Esophagus muscularis mucosa (tissue), 4 donors: ENCODE measurements around the gene LRRC7. TPM values are rescaled to one million over a fixed set of nuclear protein-coding genes. Genes with fewer than 3 reads are reported as not detected.
A peak's percentile ranks its signal among the peaks of the same experiment; 100 is the strongest.

ENCODE experiments used
- DNase-seq: peaks from one replicate; pipeline ENCODE4 v3.0.0-alpha.2; 2017; ENCODE audit errors: extremely low spot score
- H3K27ac ChIP-seq, 4 donors: fragments of 200-600 bp; sonication (generic); replicated peaks in 1 of 4; 1 replicate in 3 of 4; 2 replicates in 1 of 4; pipeline ENCODE4 v1.5.1; 2016 to 2019; ENCODE audit warnings: mild to moderate bottlenecking in 1 of 4
- H3K27me3 ChIP-seq, 4 donors: fragments of 200-600 bp; sonication (generic); one replicate each; pipeline versions ENCODE4 v1.5.1 to v1.6.0; 2016 to 2019
- H3K36me3 ChIP-seq, 4 donors: fragments of 200-600 bp; sonication (generic); one replicate each; pipeline ENCODE4 v1.5.1; 2016 to 2019
- H3K4me1 ChIP-seq, 4 donors: fragments of 200-600 bp; sonication (generic); one replicate each; pipeline ENCODE4 v1.5.1; 2016 to 2019
- H3K4me3 ChIP-seq, 4 donors: fragments of 200-600 bp; sonication (generic); 1 replicate in 2 of 4; 2 replicates in 2 of 4; pipeline ENCODE4 v1.5.1; 2016 to 2019; ENCODE audit warnings: mild to moderate bottlenecking in 4 of 4, moderate library complexity in 1 of 4
- H3K9me3 ChIP-seq, 4 donors: fragments of 200-600 bp; sonication (generic); 1 replicate in 3 of 4; 2 replicates in 1 of 4; pipeline ENCODE4 v1.5.1; 2016 to 2019
- CTCF ChIP-seq, 3 experiments: fragments of 200-600 bp in 2 of 3; fragments of 450-650 bp in 1 of 3; sonication (generic) in 2 of 3; IDR thresholded peaks; one replicate each; pipeline ENCODE4 v1.5.1; 2017 to 2019; ENCODE audit warnings: antibody characterized with exemption in 3 of 3, mild to moderate bottlenecking in 2 of 3, moderate library complexity in 1 of 3
- EP300 ChIP-seq: sonication (generic); formaldehyde crosslinking; IDR thresholded peaks from one replicate; pipeline ENCODE4 v1.6.1; 2017; ENCODE audit warnings: antibody characterized with exemption
- POLR2A ChIP-seq: fragments of 450-650 bp; IDR thresholded peaks from one replicate; pipeline ENCODE4 v1.6.1; 2017; ENCODE audit warnings: antibody characterized with exemption, moderate library complexity, mild to moderate bottlenecking, low read depth
- POLR2AphosphoS5 ChIP-seq, 2 donors: sonication (generic); formaldehyde crosslinking; IDR thresholded peaks; one replicate each; pipeline ENCODE4 v1.6.1; 2017; ENCODE audit warnings: antibody characterized with exemption in 2 of 2
- WGBS: methylation state at CpG from one replicate; pipeline ENCODE4 v1.1.5; 2018; 5-methylcytosine and 5-hydroxymethylcytosine counted together
- intact Hi-C: fragments of 100-400 bp; cut with DNase I; formaldehyde crosslinking; loops from one replicate; pipeline ENCODE4 v1.15.1; 2023
- total RNA-seq, 4 donors: library from RNA; depleted of rRNA; stranded (reverse); fragments of >200 nt; gene quantifications; one replicate each; pipeline versions ENCODE4 v1.1.0 to v1.2.1, GENCODE V29; 2016

LRRC7 gene
- total RNA-seq, 4 donors from 2014 or later: 0.26 to 2.5 (median 0.42) TPM

DNA sequence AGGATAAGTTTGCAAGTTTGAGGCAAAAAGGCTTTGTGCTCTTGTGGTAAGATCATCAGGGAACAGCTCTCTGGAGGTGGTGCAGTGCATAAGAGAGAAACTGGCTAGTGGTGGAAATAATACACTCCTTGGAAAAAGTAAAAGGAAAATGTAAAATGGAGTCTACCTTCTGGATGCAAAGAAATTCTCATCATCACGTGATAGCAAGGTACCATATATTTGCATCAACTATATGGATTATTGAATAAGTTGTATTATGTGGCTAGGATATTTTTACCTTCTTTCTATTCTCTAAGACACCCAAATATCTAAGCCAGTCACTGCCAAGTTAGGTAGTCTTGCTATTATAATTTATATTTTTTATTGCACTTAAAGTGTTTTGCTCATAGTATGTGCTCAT lies 14.0 kb upstream of the LRRC7 start:
- 75% methylated on average over 1 of the region's 1 CpG for WGBS
- H3K36me3 ChIP-seq: no peaks in the 10 kb centered on the region
- no peak for DNase-seq
- no peak overlapping the region for H3K4me3 ChIP-seq
- TF ChIP-seq POLR2A: no peak
- TF ChIP-seq CTCF (IDR thresholded peaks at IDR 0.05): no peak
- TF ChIP-seq EP300: no peak
- no peak for TF ChIP-seq POLR2AphosphoS5 (IDR thresholded peaks at IDR 0.05)
- H3K9me3 ChIP-seq: no peaks in the 10 kb centered on the region
- H3K27ac ChIP-seq: no peak overlapping the region
- intact Hi-C loops: no loop called here
- no peaks in the 10 kb centered on the region for H3K27me3 ChIP-seq
- H3K4me1 ChIP-seq: no peaks in the 10 kb centered on the region

- peaks cover 0 to 37% (median 7%) of the 10 kb centered on the region in 4 donors for H3K27me3 ChIP-seq
- no peaks in the 10 kb centered on the region for H3K9me3 ChIP-seq
- no peak for DNase-seq
- H3K4me1 ChIP-seq: peaks cover 11 to 41% (median 37%) of the 10 kb centered on the region in 4 donors
- peak overlapping the region; percentile 57 to 61 (median 60) for H3K4me3 ChIP-seq
- no peaks in the 10 kb centered on the region for H3K36me3 ChIP-seq
- TF ChIP-seq POLR2A: no peak
- no peak for TF ChIP-seq POLR2AphosphoS5 (IDR thresholded peaks at IDR 0.05)
- TF ChIP-seq EP300: no peak
- intact Hi-C loops: no loop called here
- WGBS: 1% methylated on average over 45 of the region's 47 CpGs
- H3K27ac ChIP-seq: peak overlapping the region in 1 of 4 donors; percentile 34
Measured at GRCh38 chr1:69568421-69569174, 876 bp downstream of the LRRC7 start.

GRCh38 chr1:69569175-69569541 lies 1.4 kb downstream of the LRRC7 start:
- Histone ChIP-seq H3K4me1 (peaks cover 11 to 41% (median 37%) of the 10 kb centered on the region in 4 donors), H3K36me3 (no peaks in the 10 kb centered on the region), H3K27ac (no peak overlapping the region), H3K27me3 (peaks cover 0 to 37% (median 7%) of the 10 kb centered on the region in 4 donors), H3K9me3 (no peaks in the 10 kb centered on the region), H3K4me3 (peak overlapping the region; percentile 57 to 61 (median 60))
- TF ChIP-seq EP300: no peak
- TF ChIP-seq POLR2AphosphoS5 (IDR thresholded peaks at IDR 0.05): no peak
- no peak for TF ChIP-seq CTCF (IDR thresholded peaks at IDR 0.05)
- no peak for TF ChIP-seq POLR2A
- under 1% methylated on average over 12 of the region's 12 CpGs for WGBS
- no peak for DNase-seq
- intact Hi-C loops: no loop called here

DNA sequence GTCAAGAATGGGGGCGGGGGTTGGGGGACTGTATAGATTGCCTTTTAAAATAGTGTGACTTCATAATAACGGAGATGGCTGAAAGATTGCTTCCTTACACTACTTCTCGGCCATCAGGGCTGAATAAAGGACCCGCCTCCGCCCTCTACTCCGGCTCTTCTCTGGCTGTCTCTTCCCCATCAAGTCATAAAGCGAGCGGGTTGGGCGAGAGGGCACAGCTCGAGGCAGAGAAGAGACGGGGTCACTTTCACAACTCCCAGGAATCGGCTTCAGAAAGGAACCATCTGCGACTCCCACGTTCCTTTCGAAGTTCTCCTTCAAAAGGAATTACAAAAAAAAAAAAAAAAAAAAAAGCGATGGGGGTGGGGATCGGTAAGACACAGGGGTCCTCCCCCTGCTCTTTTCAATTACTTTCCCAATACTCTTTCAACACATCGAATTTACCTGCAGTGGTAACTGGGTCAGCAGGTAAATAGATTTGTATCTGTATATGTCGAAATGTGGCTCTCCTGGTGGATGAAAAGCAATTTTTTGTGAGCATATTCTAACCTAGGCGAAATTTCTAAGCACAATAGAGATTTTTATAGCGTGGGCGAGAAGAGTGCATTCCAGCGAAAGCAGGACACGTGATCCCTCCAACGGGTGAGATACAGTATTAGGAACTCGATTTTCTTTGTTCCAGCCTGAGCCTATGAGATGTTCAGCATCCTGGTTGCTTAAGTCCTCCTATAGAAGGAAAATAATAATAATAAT lies 2.0 kb downstream of the LRRC7 start:
- H3K27me3 ChIP-seq: peaks cover 0 to 37% (median 6%) of the 10 kb centered on the region in 4 donors
- no peak for DNase-seq
- WGBS: 6% methylated on average over 26 of the region's 26 CpGs

More for the DNA sequence above, 2.0 kb downstream of the LRRC7 start:
- Histone ChIP-seq H3K4me3 (peak overlapping the region; percentile 57 to 61 (median 60)), H3K9me3 (no peaks in the 10 kb centered on the region), H3K4me1 (peaks cover 11 to 41% (median 37%) of the 10 kb centered on the region in 4 donors), H3K36me3 (no peaks in the 10 kb centered on the region), H3K27ac (no peak overlapping the region)
- TF ChIP-seq CTCF (IDR thresholded peaks at IDR 0.05) (no peak), POLR2AphosphoS5 (IDR thresholded peaks at IDR 0.05) (no peak), EP300 (no peak), POLR2A (no peak)
- intact Hi-C loops: no loop called here
